ENCODE results near the gene MIEF2.
"Not testable (repeated sequence)": the region's sequence is repeated elsewhere in the genome, so short reads cannot be mapped to it uniquely, and the experiment has no call there.

The MIEF2 gene, protein sequence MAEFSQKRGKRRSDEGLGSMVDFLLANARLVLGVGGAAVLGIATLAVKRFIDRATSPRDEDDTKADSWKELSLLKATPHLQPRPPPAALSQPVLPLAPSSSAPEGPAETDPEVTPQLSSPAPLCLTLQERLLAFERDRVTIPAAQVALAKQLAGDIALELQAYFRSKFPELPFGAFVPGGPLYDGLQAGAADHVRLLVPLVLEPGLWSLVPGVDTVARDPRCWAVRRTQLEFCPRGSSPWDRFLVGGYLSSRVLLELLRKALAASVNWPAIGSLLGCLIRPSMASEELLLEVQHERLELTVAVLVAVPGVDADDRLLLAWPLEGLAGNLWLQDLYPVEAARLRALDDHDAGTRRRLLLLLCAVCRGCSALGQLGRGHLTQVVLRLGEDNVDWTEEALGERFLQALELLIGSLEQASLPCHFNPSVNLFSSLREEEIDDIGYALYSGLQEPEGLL

DNA sequence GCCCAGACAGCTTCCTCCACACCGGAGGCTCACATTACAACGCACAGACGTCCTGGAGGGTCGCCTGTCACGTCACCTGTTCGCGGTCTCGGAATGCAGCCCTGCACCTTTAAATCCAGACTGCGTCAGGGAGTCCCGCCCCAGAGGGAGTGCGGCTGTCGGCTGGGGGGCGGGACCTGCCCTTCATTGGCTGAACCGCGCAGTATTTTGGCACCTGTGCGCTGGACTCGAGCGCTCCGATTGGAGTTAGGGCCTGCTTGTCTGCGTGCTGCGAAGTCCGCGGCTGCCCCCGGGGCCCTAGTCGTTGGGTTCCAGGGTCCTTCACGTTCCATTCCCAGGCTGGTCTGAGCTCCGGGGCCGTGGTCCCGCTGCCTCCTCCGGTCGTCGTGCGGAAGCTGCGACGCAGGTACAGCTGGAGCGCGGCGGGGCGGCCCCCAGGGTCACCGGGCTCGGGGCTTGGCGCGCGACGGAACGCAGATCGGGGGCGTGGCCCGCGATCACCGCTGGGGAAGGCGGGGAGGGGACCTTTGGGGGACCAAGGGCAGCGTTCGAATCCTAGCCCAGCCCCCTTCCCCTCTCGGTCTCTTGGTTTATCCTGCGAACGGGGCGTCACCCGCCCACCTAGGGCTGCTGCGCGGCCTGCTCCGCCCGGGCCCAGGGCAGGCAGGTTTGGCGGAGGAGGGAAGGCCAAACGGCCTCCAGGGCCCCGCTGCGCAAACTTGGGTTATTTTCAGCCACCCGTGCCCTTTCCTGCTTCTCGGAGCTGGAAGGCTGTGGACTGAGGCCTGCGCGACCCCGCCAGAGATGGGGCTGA is at the start of gene MIEF2:
TSS of gene MIEF2 (plus strand) at position 331 of the 814 bp plus-strand sequence. CDS start 2,059 bp downstream, outside the sequence.
- peak; percentile 81 to 86 for DNase-seq (ENCODE audit: low read depth in 2 of 2)

DNA sequence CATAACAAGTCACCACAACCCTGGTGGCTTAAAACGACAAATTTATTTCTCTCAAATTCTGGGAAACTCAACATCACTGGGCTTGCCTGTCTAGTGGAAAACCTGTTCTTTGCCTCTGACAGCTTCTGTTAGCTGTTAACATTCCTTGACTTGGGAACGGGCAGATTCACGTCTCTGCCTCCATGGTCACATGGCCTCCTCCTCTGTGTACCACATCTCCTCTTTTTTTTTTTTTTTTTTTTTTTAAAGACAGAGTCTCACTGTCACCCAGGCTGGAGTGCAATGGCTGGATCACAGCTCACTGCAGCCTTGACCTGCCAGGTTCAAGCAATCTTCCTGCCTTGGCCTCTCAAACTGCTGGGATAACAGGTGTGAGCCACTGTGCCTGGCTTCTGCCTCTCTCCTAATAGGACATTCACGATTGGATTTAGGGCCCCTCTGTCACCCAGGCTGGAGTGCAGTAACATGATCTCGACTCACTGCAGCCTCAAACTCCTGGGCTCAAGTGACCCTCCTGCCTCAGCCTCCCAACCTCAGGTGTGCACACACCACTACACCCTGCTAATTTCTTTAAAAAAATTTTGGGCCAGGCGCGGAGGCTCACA is 46.7 kb upstream of the MIEF2 start:
- no peak for DNase-seq (ENCODE audit: low read depth in 2 of 2)

DNA sequence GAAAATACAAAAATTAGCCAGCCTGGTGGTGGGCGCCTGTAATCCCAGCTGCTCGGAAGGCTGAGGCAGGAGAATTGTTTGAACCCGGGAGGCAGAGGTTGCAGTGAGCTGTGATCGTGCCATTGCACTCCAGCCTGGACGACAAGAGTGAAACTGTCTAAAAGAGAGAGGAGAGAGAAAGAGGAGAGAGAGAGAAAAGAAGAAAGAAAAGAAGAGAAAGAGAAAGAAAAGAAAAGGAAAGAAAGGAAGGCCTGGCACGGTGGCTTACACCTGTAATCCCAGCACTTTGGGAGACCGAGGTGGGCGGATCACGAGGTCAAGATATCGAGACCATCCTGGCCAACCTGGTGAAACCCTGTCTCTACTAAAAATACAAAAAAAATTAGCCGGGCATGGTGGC is 43.6 kb upstream of the MIEF2 start:
- DNase-seq (ENCODE audit: low read depth in 2 of 2): not testable (repeated sequence)

DNA sequence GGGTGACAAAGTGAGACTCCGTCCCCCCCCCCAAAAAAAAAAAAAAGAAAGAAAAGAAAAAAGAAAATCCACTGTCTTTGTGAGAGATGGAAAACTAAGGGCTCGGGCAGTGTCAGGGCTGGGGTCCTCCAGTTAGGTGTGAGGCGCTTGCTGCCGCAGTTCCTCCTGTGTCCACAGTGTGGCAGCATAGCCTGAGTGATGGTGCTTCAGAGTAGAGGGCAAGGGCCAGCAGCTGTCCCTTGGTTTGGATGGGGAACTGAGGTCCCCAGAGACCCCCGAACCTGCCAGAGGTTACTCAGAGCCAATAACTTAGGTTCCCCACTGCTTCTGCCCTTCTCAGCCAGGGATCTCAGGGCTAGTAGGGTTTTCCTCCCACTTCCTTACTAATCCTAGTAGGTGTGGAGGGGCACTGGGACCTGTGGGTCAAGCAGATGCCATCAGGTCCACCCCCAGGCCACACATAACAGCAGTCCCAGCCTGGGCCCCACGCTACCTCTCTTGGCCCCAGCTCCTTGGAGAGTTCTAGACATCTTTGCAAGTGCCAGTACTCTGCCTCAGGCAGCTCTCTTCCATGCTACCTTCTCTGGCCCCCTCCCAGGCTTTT is 42.9 kb upstream of the MIEF2 start:
- DNase-seq (ENCODE audit: low read depth in 2 of 2): peak; percentile 50 to 56

DNA sequence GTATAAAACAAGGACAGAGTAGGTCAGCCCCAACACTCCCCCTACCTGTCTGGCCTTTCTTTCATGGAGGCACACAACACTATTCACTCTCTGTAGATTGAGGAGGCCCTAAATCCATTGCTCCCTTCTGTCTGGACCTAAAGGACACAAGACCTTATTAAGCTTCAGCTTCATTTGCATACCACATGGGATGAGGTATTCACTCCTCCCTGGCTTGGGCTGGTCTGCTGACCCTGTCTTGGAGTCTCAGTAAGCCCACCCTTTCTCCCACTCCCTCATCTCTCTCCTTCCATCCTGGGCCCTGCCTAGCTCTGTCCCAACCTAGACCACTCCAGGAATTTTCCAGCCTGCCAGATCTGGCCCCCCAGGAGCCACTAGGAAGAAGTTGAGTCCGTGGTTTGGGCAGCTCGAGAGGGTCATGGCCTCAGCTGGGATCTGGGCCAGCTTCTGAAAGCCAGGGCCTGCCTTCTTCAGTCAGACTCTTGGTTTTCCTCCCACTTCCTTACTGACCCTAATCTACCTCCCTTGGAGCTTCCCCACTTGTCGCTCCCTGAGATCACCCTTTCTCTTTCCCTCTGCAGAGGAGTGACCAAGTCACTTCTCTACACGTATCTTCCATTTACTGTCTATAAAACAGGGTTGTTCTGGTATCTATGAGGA is 41.6 kb upstream of the MIEF2 start:
- no peak for DNase-seq (ENCODE audit: low read depth in 2 of 2)

DNA sequence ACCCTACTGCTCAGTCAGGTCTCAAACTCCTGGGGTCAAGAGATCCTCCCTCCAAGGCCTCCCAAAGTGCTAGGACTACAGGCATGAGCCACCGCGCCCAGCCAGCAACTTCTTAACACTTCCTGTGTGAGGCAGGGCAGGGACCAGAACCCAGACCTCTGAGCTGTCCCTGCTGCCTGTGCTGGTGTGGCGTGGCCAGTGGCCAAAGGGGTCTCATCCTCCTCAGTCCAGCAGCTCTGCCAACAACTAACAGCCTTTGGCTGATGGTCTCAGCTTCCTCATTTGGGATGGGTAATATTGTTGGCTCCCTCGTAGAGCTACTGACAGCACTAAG is 36.4 kb upstream of the MIEF2 start:
- DNase-seq (ENCODE audit: low read depth in 2 of 2): no peak

DNA sequence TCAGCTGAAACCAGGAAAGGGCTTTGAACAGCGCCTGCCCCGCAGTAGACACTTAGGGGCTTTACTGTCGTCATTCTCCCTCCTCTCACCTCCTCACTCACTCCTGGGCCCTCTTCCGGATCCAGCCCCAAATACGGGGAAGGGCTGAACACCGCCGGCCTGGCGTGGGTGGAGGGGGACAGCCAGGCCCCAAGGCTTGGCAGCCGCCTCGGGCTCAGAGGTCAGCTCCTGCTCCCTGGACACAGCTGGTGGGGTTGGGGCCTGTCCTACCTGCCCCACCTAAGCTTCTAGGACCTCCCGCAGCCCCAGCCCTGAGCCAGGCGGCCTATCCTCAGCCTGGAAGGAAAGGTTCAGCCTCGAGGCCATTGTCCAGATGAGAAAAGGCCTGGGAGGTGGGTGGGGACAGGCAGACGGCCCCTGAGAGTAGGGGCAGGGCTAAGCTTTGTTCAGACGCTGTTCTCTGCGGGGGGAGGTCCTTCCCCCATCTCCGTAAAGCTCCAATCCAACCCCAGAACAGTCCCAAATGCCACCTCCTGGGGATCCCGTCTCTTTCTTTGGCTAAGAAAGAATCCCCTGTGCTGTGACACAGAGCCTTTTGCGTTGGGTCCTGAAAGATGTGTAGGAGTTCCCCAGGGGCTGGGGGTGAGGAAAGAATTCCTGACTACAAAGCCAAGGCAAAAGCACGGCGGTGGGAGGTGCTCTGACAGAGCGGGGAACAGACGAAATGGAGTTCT is 35.9 kb upstream of the MIEF2 start:
- no peak for DNase-seq (ENCODE audit: low read depth in 2 of 2)

DNA sequence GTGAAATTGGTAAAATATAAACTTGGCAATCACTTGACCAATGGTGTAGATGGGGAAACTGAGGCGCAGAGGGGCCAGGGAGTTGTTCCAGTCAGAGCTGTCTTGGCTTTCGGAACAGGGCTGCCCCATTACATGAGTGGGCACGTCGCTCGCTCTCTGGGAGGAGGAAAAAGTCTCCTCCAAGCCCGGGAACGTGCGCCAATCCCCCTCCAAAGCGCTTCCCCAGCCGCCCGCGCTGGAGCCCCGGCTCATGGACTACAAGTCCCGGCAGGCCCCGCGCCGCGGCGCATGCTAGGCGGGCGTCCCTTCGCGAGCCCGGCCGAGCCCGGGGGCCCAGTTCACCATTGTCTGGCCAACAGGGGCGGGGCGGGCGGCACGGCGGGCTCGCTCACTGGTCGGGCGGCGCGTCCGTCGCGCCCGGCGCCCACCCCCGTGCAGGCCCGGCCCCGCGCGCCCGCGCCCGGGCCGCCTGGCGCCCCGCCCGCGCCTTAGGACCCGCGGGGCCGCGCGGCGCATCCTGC is 35.3 kb upstream of the MIEF2 start, which contains the start of gene LLGL1:
TSS of gene LLGL1 (plus strand) at position 515 of the 521 bp plus-strand sequence. CDS start 48 bp downstream, outside the sequence.
- DNase-seq (ENCODE audit: low read depth in 2 of 2): peak; percentile 87 to 93

DNA sequence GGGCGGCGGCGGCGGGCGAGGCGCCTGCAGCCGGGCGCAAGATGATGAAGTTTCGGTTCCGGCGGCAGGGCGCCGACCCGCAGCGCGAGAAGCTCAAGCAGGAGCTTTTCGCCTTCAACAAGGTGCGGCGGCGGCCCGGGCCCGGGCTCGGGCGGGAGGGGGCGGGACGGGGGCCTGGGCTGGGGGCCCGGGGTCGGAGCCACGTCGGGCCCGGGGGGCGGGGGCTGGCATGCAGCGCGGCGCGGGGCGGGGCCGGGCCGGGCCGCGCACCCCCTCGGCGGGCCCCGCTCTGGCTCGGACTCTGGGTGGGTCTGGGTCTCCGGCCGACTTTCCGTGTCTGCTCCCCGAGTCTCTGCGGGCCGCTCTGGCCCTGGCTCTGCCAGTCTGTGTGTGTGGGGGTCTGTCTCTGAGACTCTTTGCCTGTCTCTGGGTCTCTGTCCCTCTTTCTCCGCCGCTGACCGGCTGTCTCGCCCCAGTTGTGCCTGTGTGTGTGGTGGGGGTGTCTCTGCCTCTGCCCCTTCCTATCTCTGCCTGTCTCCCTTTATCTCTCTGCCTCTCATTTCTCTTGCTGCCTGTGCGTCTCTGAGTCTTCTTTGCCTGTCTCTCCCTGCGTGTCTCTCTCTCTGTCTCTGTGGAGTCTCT is 34.7 kb upstream of the MIEF2 start:
- DNase-seq (ENCODE audit: low read depth in 2 of 2): no peak

DNA sequence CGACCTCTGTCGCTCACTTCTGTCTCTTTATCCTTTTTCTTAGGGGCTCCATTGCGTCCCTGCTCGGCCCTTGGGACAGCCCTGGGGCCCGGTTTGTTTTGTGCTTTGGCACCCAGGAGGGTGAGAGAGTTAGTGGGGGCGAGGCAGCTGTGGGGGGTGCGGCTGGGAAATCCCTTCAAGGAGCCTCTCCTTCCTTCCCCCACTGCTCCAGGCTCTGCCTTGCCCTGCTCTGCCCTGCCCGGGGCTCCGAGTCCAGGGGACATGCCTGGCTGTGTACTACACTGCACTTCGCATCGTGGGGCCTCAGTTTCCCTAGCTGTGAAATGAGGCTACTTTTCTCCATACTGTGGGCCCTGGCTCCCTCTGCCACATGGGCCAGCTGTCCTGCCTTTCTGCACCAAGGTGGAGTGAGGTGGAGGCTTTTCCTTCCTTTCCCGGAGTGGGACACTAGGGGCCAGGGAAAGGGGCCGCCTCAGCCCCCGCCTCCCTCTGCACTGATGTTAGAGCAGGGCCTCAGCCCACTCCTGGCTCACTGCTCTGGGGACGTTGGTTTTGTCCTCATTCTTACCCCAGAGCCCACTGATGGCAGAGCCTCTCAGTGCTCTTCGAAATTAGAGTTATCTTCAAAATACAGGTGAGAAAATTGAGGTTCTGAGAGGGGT is 34.0 kb upstream of the MIEF2 start:
- no peak for DNase-seq (ENCODE audit: low read depth in 2 of 2)

DNA sequence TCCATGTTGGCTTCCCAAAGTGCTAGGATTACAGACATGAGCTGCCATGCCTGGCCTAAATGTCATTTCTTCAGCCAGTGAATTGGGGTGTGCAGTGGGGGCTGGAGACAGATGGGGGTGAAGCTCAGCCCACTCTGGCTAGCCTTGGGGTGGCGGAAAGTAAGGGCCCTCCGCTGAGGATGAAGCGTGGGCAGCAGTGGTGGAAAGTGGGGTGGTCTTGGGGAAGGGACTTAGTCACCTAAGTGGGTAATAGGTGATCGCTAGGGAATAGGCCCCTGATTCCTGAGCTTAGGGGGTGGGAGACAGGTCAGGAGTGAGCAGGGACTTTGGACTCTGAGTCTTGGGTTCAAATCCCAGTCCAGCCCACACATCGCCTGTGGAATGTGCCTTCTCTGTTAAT is 32.8 kb upstream of the MIEF2 start:
- DNase-seq (ENCODE audit: low read depth in 2 of 2): no peak

DNA sequence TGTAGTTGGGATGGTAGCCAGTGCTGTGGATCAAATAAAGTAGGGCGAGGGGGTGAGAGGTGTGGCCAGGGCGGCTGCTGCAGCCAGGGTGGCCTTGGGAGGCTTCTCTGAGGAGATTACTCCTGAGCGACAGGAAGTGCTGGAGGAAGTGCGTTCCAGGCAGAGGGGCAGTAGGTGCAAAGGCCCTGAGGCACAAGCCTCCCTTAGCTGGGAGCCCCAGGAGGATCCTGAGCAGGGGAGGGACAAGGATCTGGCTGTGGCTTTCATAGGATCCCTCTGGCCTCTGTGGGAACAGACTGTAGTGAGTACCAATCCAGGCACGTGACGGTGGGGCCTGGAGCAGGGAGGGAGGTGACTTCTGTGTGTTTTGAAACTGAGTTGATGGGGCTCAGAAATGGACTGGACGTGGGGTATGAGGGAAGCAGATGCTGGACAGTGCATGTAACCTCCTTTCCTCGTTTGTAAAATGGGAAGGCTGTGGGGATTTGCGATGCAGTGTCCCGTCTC is 32.2 kb upstream of the MIEF2 start:
- DNase-seq (ENCODE audit: low read depth in 2 of 2): no peak

DNA sequence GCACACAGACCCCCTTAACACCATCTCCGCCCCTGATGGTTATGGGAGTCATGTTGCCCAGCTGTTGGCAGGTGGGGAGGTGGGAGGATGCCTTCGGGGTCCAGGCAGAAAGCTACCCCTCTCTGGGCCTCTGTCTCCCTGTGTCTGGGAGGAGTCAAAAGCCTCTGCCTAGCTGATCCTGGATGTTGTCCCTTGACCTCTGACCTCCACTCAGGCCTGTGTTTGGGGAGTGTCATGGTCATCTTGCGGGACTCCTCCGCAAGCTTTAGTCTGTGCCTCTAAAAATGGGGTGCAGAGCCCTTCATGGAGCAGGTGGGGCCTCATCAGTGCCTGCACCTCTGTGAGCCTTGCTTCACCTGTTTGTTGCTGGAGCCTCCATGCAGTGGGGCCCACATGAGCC is 31.2 kb upstream of the MIEF2 start:
- DNase-seq (ENCODE audit: low read depth in 2 of 2): no peak

DNA sequence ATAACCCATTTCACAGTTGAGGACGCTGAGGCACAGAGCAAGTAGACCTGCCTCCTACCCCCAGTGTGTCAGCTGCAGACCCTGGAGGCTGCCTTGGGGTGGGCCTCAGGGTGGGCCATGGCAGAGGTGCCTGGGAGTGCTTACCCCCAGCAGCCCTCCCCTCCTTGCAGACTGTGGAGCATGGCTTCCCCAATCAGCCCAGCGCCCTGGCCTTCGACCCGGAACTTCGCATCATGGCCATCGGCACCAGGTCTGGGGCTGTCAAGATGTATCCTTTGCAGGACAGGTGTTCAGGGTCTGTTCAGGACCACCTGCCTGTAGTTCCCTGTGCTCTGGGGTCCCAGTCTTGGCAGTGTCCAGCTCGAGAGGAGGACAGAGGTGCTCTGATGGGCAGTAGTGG is 30.7 kb upstream of the MIEF2 start:
- DNase-seq (ENCODE audit: low read depth in 2 of 2): no peak

DNA sequence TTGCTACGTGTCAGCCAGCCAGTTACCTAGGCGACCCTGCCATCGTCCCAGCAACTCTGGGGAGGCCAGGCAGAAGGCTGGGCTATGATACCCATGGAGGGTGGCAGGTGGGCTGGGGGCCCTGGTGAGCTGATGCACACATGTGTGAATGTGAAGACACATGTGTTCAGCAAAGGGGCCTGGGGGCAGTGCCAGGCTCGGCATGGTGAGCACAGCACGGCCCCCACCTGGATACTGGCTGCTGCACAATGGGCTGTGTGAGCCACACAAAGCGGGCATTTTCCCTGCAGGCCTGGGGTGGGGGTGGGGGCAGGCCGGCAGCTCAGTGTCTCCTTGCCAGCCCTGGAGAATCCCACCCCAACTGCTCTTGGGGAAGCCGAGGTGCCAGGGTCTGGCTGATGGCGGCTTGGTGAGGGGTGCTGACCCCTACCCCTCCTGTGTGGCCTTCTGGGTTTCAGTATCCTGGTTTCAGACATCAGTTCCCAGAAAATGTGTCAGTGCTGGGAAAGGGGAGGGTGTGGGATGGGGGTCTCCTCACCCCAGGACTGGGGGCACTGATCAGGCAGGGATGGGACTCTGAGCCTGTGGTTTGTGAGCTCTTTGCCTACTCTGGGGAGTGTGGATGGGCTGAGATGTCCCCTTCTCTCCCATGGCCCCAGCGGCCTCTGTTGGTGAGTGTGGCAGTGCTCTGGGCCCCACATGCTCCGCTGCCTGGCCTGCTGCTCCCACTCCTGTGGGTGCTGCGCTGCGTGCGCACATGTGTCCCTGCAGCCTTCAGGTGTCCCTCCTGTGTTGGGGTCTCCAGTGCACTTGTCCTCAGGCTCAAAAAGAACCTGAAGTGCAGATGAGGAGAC is 29.9 kb upstream of the MIEF2 start:
- no peak for DNase-seq (ENCODE audit: low read depth in 2 of 2)

DNA sequence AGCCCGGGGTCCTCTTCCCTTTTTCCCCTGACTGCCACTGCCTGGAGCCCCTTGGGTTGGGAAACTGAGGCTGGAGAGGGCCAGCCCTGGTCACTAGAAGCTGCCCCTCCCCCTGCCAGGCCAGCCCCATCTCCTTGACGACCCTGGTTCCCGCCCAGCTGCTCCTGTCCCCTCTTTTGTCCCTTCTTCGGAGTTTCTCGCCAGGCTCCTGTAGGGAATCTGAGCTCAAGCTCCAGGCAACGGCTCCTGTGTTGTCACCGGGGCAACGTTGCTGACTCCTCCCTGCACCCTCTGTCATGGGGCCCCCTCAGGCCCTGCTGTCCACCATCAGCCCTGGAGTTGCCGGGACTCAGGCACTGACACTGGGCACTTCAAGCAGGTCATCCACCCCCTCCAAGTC is 29.3 kb upstream of the MIEF2 start:
- no peak for DNase-seq (ENCODE audit: low read depth in 2 of 2)

DNA sequence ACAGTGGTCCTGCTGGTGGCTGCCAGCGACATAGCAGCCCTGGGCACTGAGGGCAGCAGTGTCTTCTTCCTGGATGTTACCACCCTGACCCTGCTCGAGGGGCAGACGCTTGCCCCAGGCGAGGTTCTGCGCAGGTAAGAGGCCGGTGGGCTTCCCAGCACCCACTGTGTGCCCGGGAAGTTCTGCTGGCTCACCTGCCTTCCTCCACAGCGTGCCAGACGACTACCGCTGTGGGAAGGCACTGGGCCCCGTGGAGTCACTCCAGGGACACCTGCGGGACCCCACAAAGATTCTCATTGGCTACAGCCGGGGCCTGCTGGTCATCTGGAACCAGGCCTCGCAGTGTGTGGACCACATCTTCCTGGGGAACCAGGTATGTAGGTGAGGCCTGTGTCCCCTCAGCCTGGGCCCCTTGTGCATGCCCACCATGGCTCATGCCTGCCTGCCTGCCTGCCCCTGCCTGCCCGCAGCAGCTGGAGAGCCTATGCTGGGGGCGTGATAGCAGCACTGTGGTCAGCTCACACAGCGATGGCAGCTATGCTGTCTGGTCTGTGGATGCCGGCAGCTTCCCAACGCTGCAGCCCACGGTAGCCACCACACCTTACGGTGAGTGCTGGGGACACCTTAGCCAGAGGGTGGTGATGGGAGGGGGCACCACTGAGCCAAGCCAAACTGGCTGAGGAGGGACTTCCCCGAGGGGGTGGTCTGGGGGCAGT is 26.5 kb upstream of the MIEF2 start:
- no peak for DNase-seq (ENCODE audit: low read depth in 2 of 2)
